GM12872 (cell line): ENCODE data around the gene PRC1.

Experiments
- TF ChIP-seq, protein P1 (sequence below): IDR thresholded peaks from 3 replicates; pipeline ENCODE4 v1.5.1; 2011; ENCODE audit warnings: low read depth, mild to moderate bottlenecking, low read length, moderate library complexity; ENCODE audit not compliant: insufficient read depth

Gene PRC1

DNA sequence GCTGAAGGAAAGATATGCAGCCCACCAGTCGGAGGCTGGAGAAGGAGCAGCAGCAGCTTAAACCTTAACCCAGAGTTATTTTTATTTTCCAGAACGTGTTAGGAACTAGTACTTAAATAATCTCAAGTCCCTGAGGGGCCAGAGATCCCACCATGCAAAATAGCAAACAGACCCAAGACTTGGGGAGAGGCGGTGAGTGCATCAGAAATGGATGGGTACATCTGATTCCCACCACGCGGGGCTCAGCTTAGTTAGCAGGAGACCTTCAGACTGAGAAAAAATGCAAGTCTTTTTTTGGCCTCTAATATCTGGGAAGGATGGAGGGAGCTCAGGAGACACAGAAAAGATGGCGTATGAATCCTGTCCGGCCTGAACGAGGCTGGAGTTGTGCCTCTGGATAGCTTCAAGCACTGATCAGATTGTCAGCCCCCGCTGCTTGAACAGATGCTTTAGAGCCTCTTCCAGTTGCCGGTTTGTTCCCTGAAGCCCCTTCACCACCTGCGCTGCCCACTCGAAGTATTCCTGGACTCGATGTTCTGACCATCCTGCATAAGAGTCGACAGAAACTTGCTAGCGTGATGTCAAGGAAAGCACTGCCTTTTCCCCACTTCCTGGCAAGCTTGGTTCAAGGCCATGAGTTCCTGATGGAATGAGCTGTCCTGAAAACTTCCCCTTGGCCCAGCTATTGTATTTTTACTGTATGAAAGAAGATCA lies 63.3 kb downstream of the PRC1 start:
- TF ChIP-seq, protein P1, sequence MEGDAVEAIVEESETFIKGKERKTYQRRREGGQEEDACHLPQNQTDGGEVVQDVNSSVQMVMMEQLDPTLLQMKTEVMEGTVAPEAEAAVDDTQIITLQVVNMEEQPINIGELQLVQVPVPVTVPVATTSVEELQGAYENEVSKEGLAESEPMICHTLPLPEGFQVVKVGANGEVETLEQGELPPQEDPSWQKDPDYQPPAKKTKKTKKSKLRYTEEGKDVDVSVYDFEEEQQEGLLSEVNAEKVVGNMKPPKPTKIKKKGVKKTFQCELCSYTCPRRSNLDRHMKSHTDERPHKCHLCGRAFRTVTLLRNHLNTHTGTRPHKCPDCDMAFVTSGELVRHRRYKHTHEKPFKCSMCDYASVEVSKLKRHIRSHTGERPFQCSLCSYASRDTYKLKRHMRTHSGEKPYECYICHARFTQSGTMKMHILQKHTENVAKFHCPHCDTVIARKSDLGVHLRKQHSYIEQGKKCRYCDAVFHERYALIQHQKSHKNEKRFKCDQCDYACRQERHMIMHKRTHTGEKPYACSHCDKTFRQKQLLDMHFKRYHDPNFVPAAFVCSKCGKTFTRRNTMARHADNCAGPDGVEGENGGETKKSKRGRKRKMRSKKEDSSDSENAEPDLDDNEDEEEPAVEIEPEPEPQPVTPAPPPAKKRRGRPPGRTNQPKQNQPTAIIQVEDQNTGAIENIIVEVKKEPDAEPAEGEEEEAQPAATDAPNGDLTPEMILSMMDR: no peak

DNA sequence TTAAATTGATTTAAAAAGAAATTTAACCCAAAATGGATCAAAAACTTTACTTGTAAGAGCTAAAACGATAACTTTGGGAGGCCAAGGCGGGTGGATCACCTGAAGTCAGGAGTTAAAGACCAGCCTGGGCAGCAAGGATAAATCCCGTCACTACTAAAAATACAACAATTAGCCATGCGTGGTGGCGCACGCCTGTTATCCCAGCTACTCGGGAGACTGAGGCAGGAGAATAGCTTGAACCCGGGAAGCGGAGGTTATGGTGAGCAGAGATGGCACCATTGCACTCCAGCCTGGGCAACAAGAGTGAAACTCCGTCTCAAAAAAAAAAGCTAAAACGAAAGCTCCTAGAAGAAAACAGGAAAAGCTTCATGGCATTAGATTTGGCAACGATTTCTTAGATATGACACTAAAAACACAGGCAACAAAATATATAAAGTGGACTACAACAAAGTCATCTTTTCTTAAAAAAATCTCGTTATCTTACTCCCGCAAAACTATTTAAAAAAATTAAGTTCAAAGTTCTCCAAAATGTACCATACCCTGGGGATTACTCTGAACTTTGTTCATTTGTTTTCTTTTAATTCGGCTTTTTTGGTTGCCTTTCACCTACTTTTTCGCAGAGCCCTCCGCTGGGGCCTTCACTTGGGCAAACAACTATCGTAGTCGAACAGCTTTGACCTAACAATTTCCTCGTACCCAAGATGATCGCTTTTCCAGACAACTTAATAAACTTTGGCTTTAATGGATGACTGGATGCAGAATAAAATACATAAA lies 64.9 kb downstream of the PRC1 start:
- TF ChIP-seq, protein P1: no peak

DNA sequence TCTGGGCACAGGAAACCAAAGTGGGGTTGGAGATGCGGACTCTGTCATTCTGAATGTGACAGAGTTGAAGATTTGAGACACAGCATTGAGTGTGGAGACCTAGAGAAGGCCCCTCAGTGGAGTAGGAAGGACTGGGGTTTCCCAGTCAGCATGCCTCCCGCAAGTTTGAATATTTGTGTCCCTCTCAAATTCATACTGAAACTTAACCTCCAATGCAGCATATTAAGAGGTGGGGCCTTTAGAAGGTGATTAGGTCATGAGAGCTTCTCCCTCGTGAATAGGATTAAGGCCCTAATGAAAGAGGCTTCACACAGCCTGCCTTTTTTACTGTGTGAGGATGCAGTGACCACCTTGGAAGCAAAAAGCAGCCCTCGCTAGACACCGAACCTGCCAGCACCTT lies 70.0 kb downstream of the PRC1 start:
- TF ChIP-seq, protein P1: no peak

DNA sequence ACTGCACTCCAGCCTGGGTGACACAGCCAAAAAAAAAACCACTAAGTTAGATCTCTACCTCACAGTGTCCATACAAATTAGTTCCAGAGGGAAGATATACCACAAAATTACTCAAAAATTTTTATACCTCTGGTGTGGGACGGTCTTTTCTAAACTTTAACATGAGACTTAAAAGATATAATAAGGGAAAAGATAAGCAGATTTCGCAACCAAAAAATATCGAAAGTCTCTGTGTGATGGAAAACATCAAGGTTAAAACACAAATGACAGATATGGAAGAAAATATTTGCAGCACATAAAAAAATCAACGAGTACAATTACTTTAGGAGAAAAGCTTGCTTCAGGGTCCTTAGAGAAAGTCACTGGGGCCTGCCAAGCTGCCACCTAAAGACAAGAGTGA lies 72.4 kb downstream of the PRC1 start:
- TF ChIP-seq, protein P1: no peak

DNA sequence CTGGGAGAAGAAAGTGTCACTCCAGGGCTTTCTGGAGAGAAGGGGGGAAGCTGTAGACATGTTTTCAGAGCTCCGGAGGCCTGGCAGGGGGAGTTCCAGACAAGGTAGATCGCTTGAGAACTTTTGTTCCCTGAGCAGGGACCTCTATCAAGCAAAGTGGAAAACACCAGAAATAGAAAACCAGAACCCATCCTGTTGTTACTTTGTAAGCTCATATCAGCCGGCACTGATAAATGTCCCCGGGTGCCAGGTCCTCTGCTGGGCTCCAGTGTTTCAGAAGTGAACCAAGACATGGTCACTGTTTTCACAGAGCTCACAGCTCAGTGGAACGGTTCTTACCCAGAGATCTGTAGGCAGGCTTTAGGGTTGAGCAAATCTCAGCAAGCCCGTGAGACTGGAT lies 75.5 kb downstream of the PRC1 start:
- TF ChIP-seq, protein P1: no peak

DNA sequence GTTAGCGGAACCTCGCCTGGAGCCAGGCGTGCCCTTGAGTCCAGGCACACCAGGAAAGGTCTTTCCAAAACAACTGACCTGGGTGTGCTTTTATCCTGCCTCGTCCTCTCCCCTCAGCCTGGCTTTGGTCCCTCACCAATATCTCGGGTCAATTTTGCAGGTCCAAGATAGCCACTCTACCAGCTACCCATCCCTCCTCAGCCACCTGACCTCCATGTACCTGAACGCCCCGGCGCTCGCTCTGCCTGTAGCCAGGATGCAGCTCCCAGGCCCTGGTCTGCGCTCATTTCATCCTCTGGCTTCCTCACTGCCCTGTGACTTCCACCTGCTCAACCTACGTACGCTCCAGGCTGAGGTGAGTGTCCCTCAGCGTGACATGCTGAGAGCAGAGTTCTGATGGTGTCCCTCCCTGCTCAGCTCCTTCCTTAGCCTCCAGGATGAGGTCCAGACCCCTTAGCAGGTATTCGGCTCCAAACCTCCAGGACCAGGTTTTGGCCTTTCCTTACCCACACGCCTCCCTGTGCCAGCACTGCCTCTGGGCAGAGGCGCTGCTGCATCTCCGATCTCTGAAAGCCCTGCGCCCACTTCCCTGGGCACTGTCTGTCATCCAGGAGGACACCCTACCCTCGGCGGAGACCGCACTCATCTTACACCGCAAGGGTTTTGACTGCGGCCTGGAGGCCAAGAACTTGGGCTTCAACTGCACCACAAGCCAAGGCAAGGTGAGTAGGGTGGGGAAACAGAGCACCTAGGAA lies 76.1 kb downstream of the PRC1 start:
- TF ChIP-seq, protein P1: no peak

DNA sequence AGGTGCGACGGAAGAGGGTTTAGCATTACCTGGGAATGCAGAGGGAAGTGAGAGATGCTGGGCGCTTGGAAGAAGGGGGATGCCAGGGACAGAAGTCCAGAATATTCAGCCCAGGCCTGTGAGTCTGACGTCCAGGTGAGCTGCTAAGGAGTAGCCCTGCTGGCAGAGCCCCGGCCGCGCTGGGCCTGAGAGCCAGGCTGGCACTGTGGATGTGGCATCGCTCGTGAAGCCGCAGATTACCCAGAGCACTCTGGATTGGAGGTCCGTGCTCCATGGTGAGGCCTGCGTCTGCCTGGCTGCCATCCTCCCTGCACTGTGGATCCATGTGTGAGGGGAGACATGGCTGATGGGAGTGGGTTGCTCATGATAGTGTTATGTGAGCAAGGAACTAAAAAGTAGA lies 76.8 kb downstream of the PRC1 start:
- TF ChIP-seq, protein P1: no peak
